Measurements from ENCODE around the gene TOGARAM2.

DNA sequence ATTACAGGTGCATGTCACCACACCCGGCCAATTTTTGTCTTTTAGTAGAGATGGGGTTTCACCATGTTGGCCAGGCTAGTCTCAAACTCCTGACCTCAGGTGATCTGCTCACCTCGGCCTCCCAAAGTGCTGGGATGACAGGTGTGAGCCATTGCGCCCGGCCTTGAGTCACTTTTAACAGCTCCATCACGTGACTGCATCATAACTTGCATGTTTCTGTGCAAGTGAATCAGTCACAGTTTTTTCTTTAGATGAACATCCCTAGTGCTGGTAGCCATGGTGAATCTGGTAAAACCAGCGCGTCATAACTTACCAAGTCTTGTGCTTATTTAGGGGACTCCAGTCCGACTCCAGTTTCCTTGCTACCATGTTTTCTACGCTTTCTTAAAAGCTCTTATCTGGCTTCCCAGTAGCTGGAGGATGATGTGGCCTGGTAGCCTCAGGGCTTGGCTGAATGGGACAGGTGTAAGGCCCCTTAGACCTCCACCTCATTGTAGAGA is 60.1 kb downstream of the TOGARAM2 start:
- TF ChIP-seq POLR2A (IDR thresholded peaks at IDR 0.05), result no peak
- TF ChIP-seq, protein P1, sequence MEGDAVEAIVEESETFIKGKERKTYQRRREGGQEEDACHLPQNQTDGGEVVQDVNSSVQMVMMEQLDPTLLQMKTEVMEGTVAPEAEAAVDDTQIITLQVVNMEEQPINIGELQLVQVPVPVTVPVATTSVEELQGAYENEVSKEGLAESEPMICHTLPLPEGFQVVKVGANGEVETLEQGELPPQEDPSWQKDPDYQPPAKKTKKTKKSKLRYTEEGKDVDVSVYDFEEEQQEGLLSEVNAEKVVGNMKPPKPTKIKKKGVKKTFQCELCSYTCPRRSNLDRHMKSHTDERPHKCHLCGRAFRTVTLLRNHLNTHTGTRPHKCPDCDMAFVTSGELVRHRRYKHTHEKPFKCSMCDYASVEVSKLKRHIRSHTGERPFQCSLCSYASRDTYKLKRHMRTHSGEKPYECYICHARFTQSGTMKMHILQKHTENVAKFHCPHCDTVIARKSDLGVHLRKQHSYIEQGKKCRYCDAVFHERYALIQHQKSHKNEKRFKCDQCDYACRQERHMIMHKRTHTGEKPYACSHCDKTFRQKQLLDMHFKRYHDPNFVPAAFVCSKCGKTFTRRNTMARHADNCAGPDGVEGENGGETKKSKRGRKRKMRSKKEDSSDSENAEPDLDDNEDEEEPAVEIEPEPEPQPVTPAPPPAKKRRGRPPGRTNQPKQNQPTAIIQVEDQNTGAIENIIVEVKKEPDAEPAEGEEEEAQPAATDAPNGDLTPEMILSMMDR (IDR thresholded peaks at IDR 0.05 in 8 of 11, conservative IDR thresholded peaks at IDR 0.05 in 3 of 11), result no peak
- no peak for TF ChIP-seq POLR2AphosphoS5 (IDR thresholded peaks at IDR 0.05)
